Measurements from ENCODE around the gene LRRC1. TPM values are rescaled to one million over a fixed set of nuclear protein-coding genes. Genes with fewer than 3 reads are reported as not detected.

LRRC1 gene
- total and polyA plus RNA-seq, 9 donors, result 4.3 to 20.6 (median 8.9) TPM

GRCh38 chr6:53833155-53833554 is 38.4 kb downstream of the LRRC1 start:
- Histone ChIP-seq H3K27ac (no peak overlapping the region), H3K36me3 (no peaks in the 10 kb centered on the region), H3K27me3 (no peaks in the 10 kb centered on the region), H3K9me3 (no peaks in the 10 kb centered on the region), H3K4me1 (ENCODE audit: insufficient read depth) (peaks cover 2% of the 10 kb centered on the region), H3K4me3 (no peak overlapping the region)
- intact Hi-C loops (cut with DNase I), result no loop called here
- DNase-seq, result no peak
- TF ChIP-seq CTCF (IDR thresholded peaks at IDR 0.05) (no peak), POLR2A (IDR thresholded peaks at IDR 0.05) (no peak), EP300 (IDR thresholded peaks at IDR 0.05) (no peak)

- no peaks in the 10 kb centered on the region for H3K4me1 ChIP-seq (ENCODE audit: insufficient read depth)
- TF ChIP-seq POLR2A (IDR thresholded peaks at IDR 0.05), result no peak
- TF ChIP-seq EP300 (IDR thresholded peaks at IDR 0.05), result no peak
- TF ChIP-seq CTCF (IDR thresholded peaks at IDR 0.05), result no peak
Measured at GRCh38 chr6:53834132-53834531, 39.3 kb downstream of the LRRC1 start.

GRCh38 chr6:53837865-53838769 is 43.3 kb downstream of the LRRC1 start:
- intact Hi-C loops (cut with DNase I), result no loop called here
- H3K4me1 ChIP-seq (ENCODE audit: insufficient read depth), result no peaks in the 10 kb centered on the region
- no peak for TF ChIP-seq POLR2A (IDR thresholded peaks at IDR 0.05)
- no peak for TF ChIP-seq EP300 (IDR thresholded peaks at IDR 0.05)
- no peak for TF ChIP-seq CTCF (IDR thresholded peaks at IDR 0.05)
- WGBS, 3 donors, result 72 to 87% (median 85%) methylated on average over 3 of the region's 3 CpGs
- no peaks in the 10 kb centered on the region for H3K36me3 ChIP-seq
- H3K27ac ChIP-seq, result no peak overlapping the region
- H3K4me3 ChIP-seq, result no peak overlapping the region
- H3K9me3 ChIP-seq, result no peaks in the 10 kb centered on the region
- H3K27me3 ChIP-seq, result no peaks in the 10 kb centered on the region
- DNase-seq, result peak in 1 of 5 donors; percentile 20

More at GRCh38 chr6:53834132-53834531, 39.3 kb downstream of the LRRC1 start:
- DNase-seq, result no peak
- no peaks in the 10 kb centered on the region for H3K36me3 ChIP-seq
- intact Hi-C loops (cut with DNase I), result no loop called here
- H3K9me3 ChIP-seq, result no peaks in the 10 kb centered on the region
- no peak overlapping the region for H3K27ac ChIP-seq
- WGBS, 3 donors, result 84 to 91% (median 89%) methylated on average over 4 of the region's 4 CpGs
- no peaks in the 10 kb centered on the region for H3K27me3 ChIP-seq
- no peak overlapping the region for H3K4me3 ChIP-seq

- no peaks in the 10 kb centered on the region for H3K4me1 ChIP-seq (ENCODE audit: insufficient read depth)
- DNase-seq, result no peak
- TF ChIP-seq POLR2A (IDR thresholded peaks at IDR 0.05), result no peak
- no peaks in the 10 kb centered on the region for H3K27me3 ChIP-seq
- H3K27ac ChIP-seq, result no peak overlapping the region
- H3K4me3 ChIP-seq, result no peak overlapping the region
- 98 to 100% (median 99%) methylated on average over 1 of the region's 1 CpG for WGBS, 3 donors
- no peaks in the 10 kb centered on the region for H3K9me3 ChIP-seq
- H3K36me3 ChIP-seq, result no peaks in the 10 kb centered on the region
- intact Hi-C loops (cut with DNase I), result no loop called here
Measured at GRCh38 chr6:53840027-53840426, 45.2 kb downstream of the LRRC1 start.
